Measurements from ENCODE around the gene TBC1D9B.

Gene TBC1D9B

GRCh38 chr5:179869641-179870402 lies 37.9 kb downstream of the TBC1D9B start:
- DNase-seq (ENCODE audit: low read depth in 2 of 2) = no peak

- DNase-seq (ENCODE audit: low read depth in 2 of 2) = no peak
Observed at GRCh38 chr5:179869101-179869500, 38.6 kb downstream of the TBC1D9B start.

GRCh38 chr5:179868541-179868940 lies 39.2 kb downstream of the TBC1D9B start:
- DNase-seq (ENCODE audit: low read depth in 2 of 2) = no peak

GRCh38 chr5:179867476-179867875 lies 40.2 kb downstream of the TBC1D9B start:
- no peak for DNase-seq (ENCODE audit: low read depth in 2 of 2)

- no peak for DNase-seq (ENCODE audit: low read depth in 2 of 2)
Observed at GRCh38 chr5:179867079-179867465, 40.6 kb downstream of the TBC1D9B start.

- no peak for DNase-seq (ENCODE audit: low read depth in 2 of 2)
Observed at GRCh38 chr5:179866241-179867078, 41.2 kb downstream of the TBC1D9B start.

- no peak for DNase-seq (ENCODE audit: low read depth in 2 of 2)
Observed at GRCh38 chr5:179865491-179866240, 42.0 kb downstream of the TBC1D9B start.

GRCh38 chr5:179864686-179865085 lies 43.0 kb downstream of the TBC1D9B start:
- no peak for DNase-seq (ENCODE audit: low read depth in 2 of 2)

GRCh38 chr5:179863449-179864085 lies 44.1 kb downstream of the TBC1D9B start:
- DNase-seq (ENCODE audit: low read depth in 2 of 2) = no peak

- DNase-seq (ENCODE audit: low read depth in 2 of 2) = no peak
Observed at GRCh38 chr5:179862891-179863290, 44.8 kb downstream of the TBC1D9B start.

- DNase-seq (ENCODE audit: low read depth in 2 of 2) = no peak
Observed at GRCh38 chr5:179862296-179862695, 45.4 kb downstream of the TBC1D9B start.

- DNase-seq (ENCODE audit: low read depth in 2 of 2) = no peak
Observed at GRCh38 chr5:179860301-179860700, 47.4 kb downstream of the TBC1D9B start.

GRCh38 chr5:179858586-179859427 lies 48.9 kb downstream of the TBC1D9B start, which contains the start of gene MRNIP:
Gene MRNIP, minus strand, starts transcription at chr5:179858817. Its CDS starts 21 bp downstream, at chr5:179858796.
- DNase-seq (ENCODE audit: low read depth in 2 of 2) = peak; percentile 92 to 94

- peak; percentile 16 to 37 for DNase-seq (ENCODE audit: low read depth in 2 of 2)
Observed at GRCh38 chr5:179858241-179858585, 49.5 kb downstream of the TBC1D9B start.

GRCh38 chr5:179854356-179854755 lies 53.3 kb downstream of the TBC1D9B start:
- no peak for DNase-seq (ENCODE audit: low read depth in 2 of 2)

- no peak for DNase-seq (ENCODE audit: low read depth in 2 of 2)
Observed at GRCh38 chr5:179852993-179853547, 54.6 kb downstream of the TBC1D9B start.

- no peak for DNase-seq (ENCODE audit: low read depth in 2 of 2)
Observed at GRCh38 chr5:179841621-179842020, 66.1 kb downstream of the TBC1D9B start.

GRCh38 chr5:179840766-179841165 lies 66.9 kb downstream of the TBC1D9B start:
- DNase-seq (ENCODE audit: low read depth in 2 of 2) = no peak

GRCh38 chr5:179840321-179840720 lies 67.4 kb downstream of the TBC1D9B start:
- no peak for DNase-seq (ENCODE audit: low read depth in 2 of 2)
